RWPE1 (cell line): Measurements from ENCODE around the gene DOK7.

Source experiments
- CTCF ChIA-PET: fragments of 350-600 bp; sonication (Branson Sonifier 250); formaldehyde crosslinking; extraction: SDS; loops from one replicate; lab custom pipeline; 2021; lab: Yijun Ruan, JAX
- POLR2A ChIA-PET: fragments of 400-600 bp; formaldehyde crosslinking; extraction: SDS; loops from one replicate; lab custom pipeline; 2020; ENCODE audit warnings: antibody characterized with exemption; ENCODE audit not compliant: low non-redundant PET; lab: Yijun Ruan, JAX
- DNase-seq: peaks from one replicate; pipeline ENCODE4 v3.0.0; 2012; ENCODE audit warnings: low spot score
- H3K27ac ChIP-seq: fragments of 450-650 bp; 2 replicates; pipeline ENCODE4 v1.5.1; 2017
- CTCF ChIP-seq: fragments of 450-650 bp; conservative IDR thresholded peaks from 2 replicates; pipeline ENCODE4 v1.5.1; 2017; ENCODE audit warnings: low read depth, mild to moderate bottlenecking

Gene DOK7

GRCh38 chr4:3444351-3445110 is 18.6 kb upstream of the DOK7 start:
- DNase-seq: no peak
- H3K27ac ChIP-seq: no peak overlapping the region
- TF ChIP-seq CTCF: no peak
- POLR2A ChIA-PET: no interaction called here
- CTCF ChIA-PET: interaction anchor here (0.5 to 1.5 kb wide), 4 partner anchors 35 to 108 kb away, joined by 3 to 8 read pairs (median 4); no protein-coding TSS in a partner anchor

DNA sequence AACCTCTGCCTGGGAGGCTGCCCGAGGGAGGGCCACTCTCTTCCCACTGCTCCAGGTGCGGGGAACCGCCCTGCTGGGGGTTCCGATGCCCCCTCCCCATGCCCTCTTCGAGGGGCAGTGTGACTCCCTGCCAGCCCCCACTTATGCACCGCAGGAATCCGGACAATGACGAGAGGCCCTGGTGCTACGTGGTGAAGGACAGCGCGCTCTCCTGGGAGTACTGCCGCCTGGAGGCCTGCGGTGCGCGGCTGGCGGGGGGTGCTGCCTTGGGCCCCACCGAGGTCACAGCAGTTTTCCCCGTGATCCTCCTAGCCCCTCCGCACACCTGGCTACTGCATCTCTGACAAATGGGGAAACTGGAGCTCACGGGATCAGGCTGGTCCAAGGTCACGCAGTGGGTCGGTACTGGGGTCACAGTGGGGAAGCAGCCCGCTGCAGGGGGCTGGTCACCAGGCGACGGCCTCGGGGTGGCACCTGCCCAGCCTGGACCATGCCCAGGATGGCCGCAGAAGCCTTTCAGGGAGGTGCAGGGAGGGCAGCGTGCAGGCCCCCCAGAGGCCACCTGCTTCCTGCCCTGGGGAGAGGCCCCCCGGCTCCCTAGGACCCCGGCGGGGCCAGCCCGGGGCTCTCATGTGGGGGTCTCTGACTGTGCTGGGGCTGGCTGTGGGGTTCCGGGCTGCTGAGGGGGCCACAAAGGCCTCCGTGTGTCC is 17.8 kb upstream of the DOK7 start:
- POLR2A ChIA-PET: no interaction called here
- CTCF ChIA-PET: interaction anchor here (0.5 kb wide), 1 partner anchor 100 kb away, joined by 3 read pairs; no protein-coding TSS in a partner anchor
- no peak for DNase-seq
- no peak for TF ChIP-seq CTCF
- no peak overlapping the region for H3K27ac ChIP-seq

DNA sequence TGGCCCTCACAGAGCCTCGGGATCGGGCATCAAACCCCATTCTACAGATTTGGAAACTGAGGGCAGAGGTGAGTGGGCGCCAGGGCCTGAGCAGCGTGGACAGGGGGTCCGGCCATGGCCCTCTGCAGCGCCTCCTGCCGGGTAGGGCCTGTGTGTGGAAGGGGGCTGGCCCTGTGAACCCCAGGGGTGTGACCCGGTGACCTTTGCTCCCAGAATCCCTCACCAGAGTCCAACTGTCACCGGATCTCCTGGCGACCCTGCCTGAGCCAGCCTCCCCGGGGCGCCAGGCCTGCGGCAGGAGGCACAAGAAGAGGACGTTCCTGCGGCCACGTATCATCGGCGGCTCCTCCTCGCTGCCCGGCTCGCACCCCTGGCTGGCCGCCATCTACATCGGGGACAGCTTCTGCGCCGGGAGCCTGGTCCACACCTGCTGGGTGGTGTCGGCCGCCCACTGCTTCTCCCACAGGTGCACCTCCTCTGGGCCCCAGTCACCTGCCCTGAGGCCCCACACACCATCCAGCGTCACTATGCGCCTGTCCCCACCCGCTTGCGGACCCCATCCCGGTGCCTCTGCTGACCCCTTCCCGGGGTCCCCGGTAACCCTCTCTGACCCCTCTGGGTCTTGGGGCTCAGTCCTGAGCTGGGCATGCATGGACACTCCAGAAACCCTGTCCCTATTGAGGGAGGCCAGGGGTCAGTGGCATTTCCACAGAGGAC is 17.1 kb upstream of the DOK7 start:
- ChIA-PET POLR2A (no interaction called here), CTCF (interaction anchor here (0.7 kb wide), 1 partner anchor 40 kb away, joined by 3 read pairs; no protein-coding TSS in a partner anchor)
- H3K27ac ChIP-seq: no peak overlapping the region
- no peak for TF ChIP-seq CTCF
- DNase-seq: no peak

DNA sequence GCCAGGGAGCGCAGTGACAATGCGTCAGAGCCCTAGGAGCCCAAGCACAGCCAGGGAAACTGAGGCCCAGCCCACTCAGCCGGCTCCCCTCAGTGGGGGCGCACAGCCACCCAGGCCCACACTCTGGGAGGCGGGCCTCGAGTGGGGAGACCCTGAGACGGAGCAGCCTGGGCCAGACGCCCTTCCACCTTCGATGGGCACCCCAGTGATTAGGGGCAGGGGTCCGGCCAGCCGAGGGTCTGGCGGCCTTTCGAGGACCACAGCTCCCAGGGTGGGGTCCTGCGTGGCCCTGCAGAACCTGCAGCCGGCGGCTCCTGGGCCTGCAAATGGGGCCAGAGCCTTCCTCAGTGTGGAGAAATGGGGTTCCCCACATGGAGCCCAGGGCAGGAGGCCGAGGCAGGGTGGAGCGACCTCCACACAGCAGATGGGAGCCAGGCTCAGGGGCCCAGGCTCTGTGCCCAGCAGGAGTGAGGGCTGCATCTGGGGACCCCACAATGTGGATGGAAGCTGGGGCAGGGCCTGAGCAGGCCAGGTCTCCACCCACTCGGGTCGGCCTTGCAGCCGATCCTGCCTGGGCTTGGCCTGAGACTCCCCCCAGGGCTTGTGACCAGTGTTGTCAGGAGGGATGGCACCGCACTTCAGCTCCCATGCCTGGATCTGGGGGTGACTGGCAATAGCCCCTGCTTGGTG is 16.3 kb upstream of the DOK7 start:
- ChIA-PET CTCF (interaction anchor here (0.7 kb wide), 1 partner anchor 40 kb away, joined by 3 read pairs; no protein-coding TSS in a partner anchor), POLR2A (no interaction called here)
- TF ChIP-seq CTCF: no peak
- DNase-seq: no peak
- no peak overlapping the region for H3K27ac ChIP-seq

DNA sequence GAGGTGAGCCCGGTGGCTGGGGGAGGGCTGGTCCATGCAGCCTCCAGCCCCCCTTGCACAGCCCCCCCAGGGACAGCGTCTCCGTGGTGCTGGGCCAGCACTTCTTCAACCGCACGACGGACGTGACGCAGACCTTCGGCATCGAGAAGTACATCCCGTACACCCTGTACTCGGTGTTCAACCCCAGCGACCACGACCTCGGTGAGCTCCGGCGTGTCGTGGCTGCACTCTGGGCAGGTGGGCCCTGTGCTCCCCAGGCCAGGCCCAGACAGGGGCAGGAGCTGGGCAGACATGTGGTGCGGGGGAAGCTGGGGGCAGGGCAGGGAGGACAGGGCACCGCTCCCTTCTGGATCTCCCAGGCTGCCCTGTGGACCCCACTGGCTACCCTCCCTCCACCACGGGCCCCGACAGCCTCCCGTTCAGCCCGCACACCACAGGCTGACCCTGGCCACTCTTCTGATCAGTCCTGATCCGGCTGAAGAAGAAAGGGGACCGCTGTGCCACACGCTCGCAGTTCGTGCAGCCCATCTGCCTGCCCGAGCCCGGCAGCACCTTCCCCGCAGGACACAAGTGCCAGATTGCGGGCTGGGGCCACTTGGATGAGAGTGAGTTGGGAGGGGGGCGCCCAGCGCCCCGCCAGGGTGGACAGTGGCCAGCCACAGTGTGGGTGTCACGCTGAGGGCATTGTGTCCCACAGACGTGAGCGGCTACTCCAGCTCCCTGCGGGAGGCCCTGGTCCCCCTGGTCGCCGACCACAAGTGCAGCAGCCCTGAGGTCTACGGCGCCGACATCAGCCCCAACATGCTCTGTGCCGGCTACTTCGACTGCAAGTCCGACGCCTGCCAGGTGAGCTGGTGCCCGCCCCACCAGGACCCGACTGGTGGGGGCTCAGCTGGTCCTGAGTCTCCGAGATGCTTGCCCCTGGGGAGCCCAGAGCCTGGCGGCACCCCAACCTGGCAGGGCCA is 15.4 kb upstream of the DOK7 start:
- no peak overlapping the region for H3K27ac ChIP-seq
- POLR2A ChIA-PET: no interaction called here
- no peak for TF ChIP-seq CTCF
- no peak for DNase-seq
- CTCF ChIA-PET: no interaction called here
